Measurements from ENCODE around the gene RTL1.

GRCh38 chr14:100844846-100845245 lies 58.7 kb downstream of the RTL1 start:
- TF ChIP-seq GABPB1 (CRISPR knock-in tag; IDR thresholded peaks at IDR 0.05) (no peak), FLYWCH1 (CRISPR knock-in tag; IDR thresholded peaks at IDR 0.05) (no peak)
